ENCODE measurements around the gene ABCC8. TPM values are rescaled to one million over a fixed set of nuclear protein-coding genes. Genes with fewer than 3 reads are reported as not detected.

Gene ABCC8
- total and polyA plus RNA-seq, 2 experiments from 2014 or later: 2.0 to 3.4 TPM

GRCh38 chr11:17445240-17445795, 31.3 kb downstream of the ABCC8 start:
- ATAC-seq (no peak), DNase-seq (ENCODE audit: low spot score) (no peak)
- no peaks in the 10 kb centered on the region for H3K36me3 ChIP-seq (ENCODE audit: insufficient read depth)
- Mint-ChIP-seq H3K4me1 (peaks cover 3% of the 10 kb centered on the region; the same call in 2 of the 3 replicates), H3K36me3 (ENCODE audit: low read depth) (peaks cover 4% of the 10 kb centered on the region; the same call in 1 of the 3 replicates), H3K4me3 (no peak overlapping the region), H3K27ac (no peak overlapping the region), H3K9me3 (no peaks in the 10 kb centered on the region; the same call in 2 of the 3 replicates), H3K27me3 (ENCODE audit: insufficient read depth, low read depth, poor library complexity) (peaks cover 10% of the 10 kb centered on the region)
- no peak overlapping the region for H2AFZ ChIP-seq
- no peaks in the 10 kb centered on the region for H3K79me2 ChIP-seq (replicated peaks; ENCODE audit: insufficient read depth)
- no peaks in the 10 kb centered on the region for H3K4me1 ChIP-seq (ENCODE audit: insufficient read depth)
- H3F3A ChIP-seq (replicated peaks; ENCODE audit: low read depth): no peaks in the 10 kb centered on the region
- peaks cover 10% of the 10 kb centered on the region; the same call in 1 of the 2 replicates for H3K27me3 ChIP-seq (ENCODE audit: insufficient read depth)
- H3K9me2 ChIP-seq (ENCODE audit: insufficient read depth): no peaks in the 10 kb centered on the region
- H3K4me3 ChIP-seq: no peak overlapping the region
- H3K4me2 ChIP-seq: no peak overlapping the region
- no peak overlapping the region for H3K27ac ChIP-seq (ENCODE audit: low read depth)
- TF ChIP-seq, protein P1, sequence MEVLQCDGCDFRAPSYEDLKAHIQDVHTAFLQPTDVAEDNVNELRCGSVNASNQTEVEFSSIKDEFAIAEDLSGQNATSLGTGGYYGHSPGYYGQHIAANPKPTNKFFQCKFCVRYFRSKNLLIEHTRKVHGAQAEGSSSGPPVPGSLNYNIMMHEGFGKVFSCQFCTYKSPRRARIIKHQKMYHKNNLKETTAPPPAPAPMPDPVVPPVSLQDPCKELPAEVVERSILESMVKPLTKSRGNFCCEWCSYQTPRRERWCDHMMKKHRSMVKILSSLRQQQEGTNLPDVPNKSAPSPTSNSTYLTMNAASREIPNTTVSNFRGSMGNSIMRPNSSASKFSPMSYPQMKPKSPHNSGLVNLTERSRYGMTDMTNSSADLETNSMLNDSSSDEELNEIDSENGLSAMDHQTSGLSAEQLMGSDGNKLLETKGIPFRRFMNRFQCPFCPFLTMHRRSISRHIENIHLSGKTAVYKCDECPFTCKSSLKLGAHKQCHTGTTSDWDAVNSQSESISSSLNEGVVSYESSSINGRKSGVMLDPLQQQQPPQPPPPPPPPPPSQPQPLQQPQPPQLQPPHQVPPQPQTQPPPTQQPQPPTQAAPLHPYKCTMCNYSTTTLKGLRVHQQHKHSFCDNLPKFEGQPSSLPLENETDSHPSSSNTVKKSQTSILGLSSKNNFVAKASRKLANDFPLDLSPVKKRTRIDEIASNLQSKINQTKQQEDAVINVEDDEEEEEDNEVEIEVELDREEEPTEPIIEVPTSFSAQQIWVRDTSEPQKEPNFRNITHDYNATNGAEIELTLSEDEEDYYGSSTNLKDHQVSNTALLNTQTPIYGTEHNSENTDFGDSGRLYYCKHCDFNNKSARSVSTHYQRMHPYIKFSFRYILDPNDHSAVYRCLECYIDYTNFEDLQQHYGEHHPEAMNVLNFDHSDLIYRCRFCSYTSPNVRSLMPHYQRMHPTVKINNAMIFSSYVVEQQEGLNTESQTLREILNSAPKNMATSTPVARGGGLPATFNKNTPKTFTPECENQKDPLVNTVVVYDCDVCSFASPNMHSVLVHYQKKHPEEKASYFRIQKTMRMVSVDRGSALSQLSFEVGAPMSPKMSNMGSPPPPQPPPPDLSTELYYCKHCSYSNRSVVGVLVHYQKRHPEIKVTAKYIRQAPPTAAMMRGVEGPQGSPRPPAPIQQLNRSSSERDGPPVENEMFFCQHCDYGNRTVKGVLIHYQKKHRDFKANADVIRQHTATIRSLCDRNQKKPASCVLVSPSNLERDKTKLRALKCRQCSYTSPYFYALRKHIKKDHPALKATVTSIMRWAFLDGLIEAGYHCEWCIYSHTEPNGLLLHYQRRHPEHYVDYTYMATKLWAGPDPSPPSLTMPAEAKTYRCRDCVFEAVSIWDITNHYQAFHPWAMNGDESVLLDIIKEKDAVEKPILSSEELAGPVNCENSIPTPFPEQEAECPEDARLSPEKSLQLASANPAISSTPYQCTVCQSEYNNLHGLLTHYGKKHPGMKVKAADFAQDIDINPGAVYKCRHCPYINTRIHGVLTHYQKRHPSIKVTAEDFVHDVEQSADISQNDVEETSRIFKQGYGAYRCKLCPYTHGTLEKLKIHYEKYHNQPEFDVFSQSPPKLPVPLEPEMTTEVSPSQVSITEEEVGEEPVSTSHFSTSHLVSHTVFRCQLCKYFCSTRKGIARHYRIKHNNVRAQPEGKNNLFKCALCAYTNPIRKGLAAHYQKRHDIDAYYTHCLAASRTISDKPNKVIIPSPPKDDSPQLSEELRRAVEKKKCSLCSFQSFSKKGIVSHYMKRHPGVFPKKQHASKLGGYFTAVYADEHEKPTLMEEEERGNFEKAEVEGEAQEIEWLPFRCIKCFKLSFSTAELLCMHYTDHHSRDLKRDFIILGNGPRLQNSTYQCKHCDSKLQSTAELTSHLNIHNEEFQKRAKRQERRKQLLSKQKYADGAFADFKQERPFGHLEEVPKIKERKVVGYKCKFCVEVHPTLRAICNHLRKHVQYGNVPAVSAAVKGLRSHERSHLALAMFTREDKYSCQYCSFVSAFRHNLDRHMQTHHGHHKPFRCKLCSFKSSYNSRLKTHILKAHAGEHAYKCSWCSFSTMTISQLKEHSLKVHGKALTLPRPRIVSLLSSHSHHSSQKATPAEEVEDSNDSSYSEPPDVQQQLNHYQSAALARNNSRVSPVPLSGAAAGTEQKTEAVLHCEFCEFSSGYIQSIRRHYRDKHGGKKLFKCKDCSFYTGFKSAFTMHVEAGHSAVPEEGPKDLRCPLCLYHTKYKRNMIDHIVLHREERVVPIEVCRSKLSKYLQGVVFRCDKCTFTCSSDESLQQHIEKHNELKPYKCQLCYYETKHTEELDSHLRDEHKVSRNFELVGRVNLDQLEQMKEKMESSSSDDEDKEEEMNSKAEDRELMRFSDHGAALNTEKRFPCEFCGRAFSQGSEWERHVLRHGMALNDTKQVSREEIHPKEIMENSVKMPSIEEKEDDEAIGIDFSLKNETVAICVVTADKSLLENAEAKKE (CRISPR knock-in tag; IDR thresholded peaks at IDR 0.05): no peak
- TF ChIP-seq NANOG (IDR thresholded peaks at IDR 0.05; ENCODE audit: borderline replicate concordance) (no peak), EZH2 (IDR thresholded peaks at IDR 0.05; ENCODE audit: low read depth, unreplicated experiment) (no peak), ZNF114 (CRISPR knock-in tag; IDR thresholded peaks at IDR 0.05) (no peak)
- H4K20me1 ChIP-seq (replicated peaks; ENCODE audit: insufficient read depth): 0 out of 2 replicates have a peak, but pooled peaks cover 3% of the 10 kb centered on the region
